Measurements from ENCODE around the gene SLCO1B1.

DNA sequence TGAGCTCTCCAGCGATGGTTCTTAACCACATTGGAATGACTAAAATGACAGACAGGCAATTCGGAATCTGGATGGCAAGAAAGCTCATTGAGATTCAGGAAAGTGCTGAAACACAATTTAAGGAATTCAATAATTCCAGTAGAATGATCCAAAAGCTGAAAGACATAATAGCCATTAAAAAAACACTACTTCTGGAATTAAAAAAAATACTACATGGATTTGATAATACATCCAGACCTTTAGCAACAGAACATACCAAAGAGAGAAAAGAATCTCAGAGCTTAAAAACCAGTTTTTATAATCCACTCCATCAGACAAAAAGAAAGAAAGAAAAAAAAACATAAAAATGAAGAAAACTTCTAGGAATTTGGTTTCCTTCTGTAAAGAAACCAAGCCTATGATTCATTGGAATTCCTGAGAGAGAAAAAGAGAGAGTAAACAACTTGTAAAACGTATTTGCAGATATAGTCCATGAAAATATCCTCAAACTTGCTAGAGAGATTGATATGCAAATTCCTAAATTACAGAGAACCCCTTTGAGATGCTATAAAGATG, 52.8 kb downstream of the SLCO1B1 start:
- TF ChIP-seq EZH2 (IDR thresholded peaks at IDR 0.05; ENCODE audit: low read length, missing control alignments) (no peak), CTCF (conservative IDR thresholded peaks at IDR 0.05 in 1 of 2, IDR thresholded peaks at IDR 0.05 in 1 of 2; ENCODE audit: low read depth in 1 of 2, low read length in 2 of 2) (no peak)
